ENCODE measurements around the gene FAM50B.

Gene FAM50B

GRCh38 chr6:3875486-3875885 is 26.3 kb downstream of the FAM50B start:
- no peak for DNase-seq

- no peak for DNase-seq
Measured at GRCh38 chr6:3876101-3876500, 26.9 kb downstream of the FAM50B start.

GRCh38 chr6:3876866-3877265 is 27.7 kb downstream of the FAM50B start:
- DNase-seq = no peak

- DNase-seq = no peak
Measured at GRCh38 chr6:3878048-3878666, 29.0 kb downstream of the FAM50B start.

- DNase-seq = no peak
Measured at GRCh38 chr6:3879194-3879952, 30.2 kb downstream of the FAM50B start.

GRCh38 chr6:3881711-3882421 is 32.7 kb downstream of the FAM50B start:
- no peak for DNase-seq

GRCh38 chr6:3882431-3882830 is 33.3 kb downstream of the FAM50B start:
- no peak for DNase-seq

GRCh38 chr6:3882866-3883265 is 33.7 kb downstream of the FAM50B start:
- DNase-seq = no peak

- DNase-seq = no peak
Measured at GRCh38 chr6:3884007-3884745, 35.0 kb downstream of the FAM50B start.

- peak in 1 of 2 experiments; percentile 21 for DNase-seq
Measured at GRCh38 chr6:3885262-3886036, 36.3 kb downstream of the FAM50B start.

- no peak for DNase-seq
Measured at GRCh38 chr6:3887150-3887700, 38.1 kb downstream of the FAM50B start.

GRCh38 chr6:3888153-3888957 is 39.2 kb downstream of the FAM50B start:
- DNase-seq = no peak

GRCh38 chr6:3890047-3890446 is 40.9 kb downstream of the FAM50B start:
- no peak for DNase-seq

GRCh38 chr6:3891883-3892282 is 42.7 kb downstream of the FAM50B start:
- no peak for DNase-seq

GRCh38 chr6:3892603-3893002 is 43.4 kb downstream of the FAM50B start:
- DNase-seq = no peak

GRCh38 chr6:3893487-3893886 is 44.3 kb downstream of the FAM50B start:
- no peak for DNase-seq

- DNase-seq = no peak
Measured at GRCh38 chr6:3893917-3894316, 44.7 kb downstream of the FAM50B start.

GRCh38 chr6:3894590-3895311 is 45.6 kb downstream of the FAM50B start:
- DNase-seq = no peak

- DNase-seq = no peak
Measured at GRCh38 chr6:3895312-3895653, 46.1 kb downstream of the FAM50B start.

GRCh38 chr6:3895805-3896204 is 46.6 kb downstream of the FAM50B start:
- DNase-seq = no peak

Data from SHP77 (cell line).